GM13977 (cell line): ENCODE measurements around the gene BET1.

Experiments
- DNase-seq: peaks from one replicate; pipeline ENCODE4 v3.0.0; 2012; ENCODE audit warnings: low spot score
- in situ Hi-C: fragments of 300-500 bp; cut with MboI; formaldehyde crosslinking; loops from one replicate; pipeline ENCODE4 v1.12.0; 2022; ENCODE audit warnings: low sequenced_read_pairs, low pct_unique_long_range_greater_than_20kb, mixed read lengths, inconsistent platforms; ENCODE audit not compliant: unreplicated experiment
- TF ChIP-seq, protein P1 (sequence below): IDR thresholded peaks from 2 replicates; pipeline ENCODE4 v1.5.1; 2012; ENCODE audit warnings: mild to moderate bottlenecking, control low read depth; ENCODE audit not compliant: insufficient read depth; ENCODE audit errors: extremely low read depth, missing control alignments

The BET1 gene

DNA sequence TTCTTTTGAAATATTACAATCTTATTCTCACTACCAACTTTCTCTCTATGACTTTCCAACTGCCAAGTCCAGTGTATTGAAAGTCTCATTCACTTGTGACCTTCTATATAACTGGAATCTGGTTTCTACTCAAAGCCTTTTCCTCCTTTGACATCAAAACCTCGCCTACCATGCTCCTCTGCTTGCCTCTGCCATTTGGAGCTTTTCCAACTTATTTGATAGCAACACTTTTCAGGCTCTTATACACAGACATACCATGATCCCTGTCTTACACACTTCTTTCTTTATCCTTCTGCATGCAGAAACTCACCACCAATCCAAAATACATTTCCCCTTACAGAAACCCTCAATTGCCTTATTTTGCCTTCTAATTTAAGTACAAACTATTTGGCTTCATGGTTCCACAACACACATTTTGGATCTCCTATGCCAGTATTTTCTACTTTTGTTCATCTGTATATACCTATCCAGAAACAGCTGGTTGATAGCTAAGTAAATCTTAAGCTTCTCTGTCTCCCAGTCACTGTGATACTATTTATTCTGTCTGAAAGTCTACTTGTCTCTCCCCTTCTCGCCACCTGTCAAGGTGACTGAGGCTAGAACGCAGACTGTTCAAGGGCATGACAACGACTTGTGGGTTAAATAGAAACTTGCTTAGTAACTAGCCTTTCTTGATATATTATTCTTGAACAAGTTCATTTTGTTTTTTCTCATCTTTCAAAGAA is 60.2 kb downstream of the BET1 start:
- DNase-seq = no peak
- TF ChIP-seq, protein P1, sequence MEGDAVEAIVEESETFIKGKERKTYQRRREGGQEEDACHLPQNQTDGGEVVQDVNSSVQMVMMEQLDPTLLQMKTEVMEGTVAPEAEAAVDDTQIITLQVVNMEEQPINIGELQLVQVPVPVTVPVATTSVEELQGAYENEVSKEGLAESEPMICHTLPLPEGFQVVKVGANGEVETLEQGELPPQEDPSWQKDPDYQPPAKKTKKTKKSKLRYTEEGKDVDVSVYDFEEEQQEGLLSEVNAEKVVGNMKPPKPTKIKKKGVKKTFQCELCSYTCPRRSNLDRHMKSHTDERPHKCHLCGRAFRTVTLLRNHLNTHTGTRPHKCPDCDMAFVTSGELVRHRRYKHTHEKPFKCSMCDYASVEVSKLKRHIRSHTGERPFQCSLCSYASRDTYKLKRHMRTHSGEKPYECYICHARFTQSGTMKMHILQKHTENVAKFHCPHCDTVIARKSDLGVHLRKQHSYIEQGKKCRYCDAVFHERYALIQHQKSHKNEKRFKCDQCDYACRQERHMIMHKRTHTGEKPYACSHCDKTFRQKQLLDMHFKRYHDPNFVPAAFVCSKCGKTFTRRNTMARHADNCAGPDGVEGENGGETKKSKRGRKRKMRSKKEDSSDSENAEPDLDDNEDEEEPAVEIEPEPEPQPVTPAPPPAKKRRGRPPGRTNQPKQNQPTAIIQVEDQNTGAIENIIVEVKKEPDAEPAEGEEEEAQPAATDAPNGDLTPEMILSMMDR = no peak
- in situ Hi-C loops = no loop called here
